Dendritic cell treated with granulocyte-macrophage colony-stimulating factor and Interleukin-4, amounts not matched to agents 40 ng/mL and 50 ng/mL, for 4 days (primary cell): Measurements from ENCODE around the gene STK17A.
"Not testable (repeated sequence)": the region's sequence is repeated elsewhere in the genome, so short reads cannot be mapped to it uniquely, and the experiment has no call there.

Experiments used
- H3K27ac Mint-ChIP-seq: one replicate; pipeline ENCODE4 v1.8.0; 2022; ENCODE audit warnings: mild to moderate bottlenecking, mixed read lengths
- H3K27me3 Mint-ChIP-seq: one replicate; pipeline ENCODE4 v1.8.0; 2022; ENCODE audit warnings: mild to moderate bottlenecking, mixed read lengths
- H3K36me3 Mint-ChIP-seq: one replicate; pipeline ENCODE4 v1.8.0; 2022; ENCODE audit warnings: low read depth, mixed read lengths
- H3K4me1 Mint-ChIP-seq: one replicate; pipeline ENCODE4 v1.8.0; 2022; ENCODE audit warnings: low read depth, mixed read lengths
- H3K4me3 Mint-ChIP-seq: one replicate; pipeline ENCODE4 v1.8.0; 2022; ENCODE audit warnings: mild to moderate bottlenecking, moderate library complexity, mixed read lengths
- H3K9me3 Mint-ChIP-seq: one replicate; pipeline ENCODE4 v1.8.0; 2022; ENCODE audit warnings: mixed read lengths
- intact Hi-C: fragments of 100-400 bp; cut with micrococcal nuclease; formaldehyde crosslinking; loops from one replicate; pipeline ENCODE4 v1.15.0; 2022

Gene STK17A

GRCh38 chr7:43655584-43655983, 72.7 kb downstream of the STK17A start:
- intact Hi-C loops: no loop called here
- H3K27me3 Mint-ChIP-seq: no peaks in the 10 kb centered on the region
- peaks cover 70% of the 10 kb centered on the region for H3K36me3 Mint-ChIP-seq
- peaks cover 30% of the 10 kb centered on the region for H3K4me1 Mint-ChIP-seq
- H3K4me3 Mint-ChIP-seq: no peak overlapping the region
- no peak overlapping the region for H3K27ac Mint-ChIP-seq
- no peaks in the 10 kb centered on the region for H3K9me3 Mint-ChIP-seq

DNA sequence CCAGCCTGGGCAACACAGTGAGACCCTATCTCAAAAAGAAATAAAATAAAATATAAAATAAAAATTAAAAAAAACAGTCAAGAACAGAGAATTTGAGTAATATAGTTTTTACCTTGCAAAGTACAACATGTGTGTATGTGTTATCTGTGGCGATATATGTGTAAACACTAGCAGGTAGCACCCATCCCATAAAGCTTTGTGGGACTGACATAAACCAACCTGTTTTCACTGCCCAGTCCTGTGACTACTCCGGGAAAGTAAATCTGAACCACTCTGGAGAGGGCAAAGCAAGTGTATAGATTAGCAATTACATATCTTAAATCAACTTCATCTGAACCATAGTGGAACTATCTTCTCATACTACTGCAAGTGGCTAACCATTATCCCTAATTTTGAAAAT, 74.1 kb downstream of the STK17A start:
- Mint-ChIP-seq H3K36me3 (peaks cover 56% of the 10 kb centered on the region), H3K27ac (no peak overlapping the region)

DNA sequence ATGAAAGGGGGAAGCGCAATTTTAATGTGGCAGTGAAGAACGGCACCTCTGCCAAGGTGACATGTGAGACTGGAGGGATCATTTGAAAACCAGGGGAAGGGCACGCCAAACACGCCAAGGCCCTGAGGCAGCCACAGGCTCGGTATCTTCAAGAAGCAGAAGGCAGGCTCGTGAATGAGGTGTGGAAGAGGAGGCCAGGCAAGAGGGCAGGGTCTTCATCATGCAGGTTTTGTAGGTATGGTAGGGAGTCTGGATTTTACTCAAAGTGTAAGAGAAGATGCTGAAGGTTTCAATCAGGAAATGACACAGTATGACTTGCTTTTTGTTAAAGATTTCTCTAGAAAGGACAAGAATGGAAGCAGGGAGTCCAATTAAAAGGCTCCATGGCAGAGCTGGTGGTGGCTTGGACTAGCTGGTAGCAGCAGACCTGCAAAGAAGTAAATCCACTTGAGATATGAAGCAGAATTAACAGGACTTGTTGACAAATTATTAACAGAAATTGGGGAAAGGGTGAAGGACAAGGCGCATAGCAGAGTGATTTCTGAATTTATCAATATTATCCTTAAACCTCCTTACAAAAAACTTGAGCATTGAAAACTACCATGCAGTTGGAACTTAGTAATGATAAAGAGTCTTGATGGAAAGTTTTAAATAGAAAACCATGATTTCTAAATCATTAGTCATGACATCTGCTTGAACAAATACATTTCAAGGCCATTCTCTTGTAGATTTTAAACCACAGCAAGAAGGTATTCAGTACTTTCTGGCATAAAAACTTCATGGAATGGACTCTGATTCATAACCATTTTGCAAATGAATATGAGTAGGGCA, 76.0 kb downstream of the STK17A start:
- no peak overlapping the region for H3K27ac Mint-ChIP-seq
- H3K4me3 Mint-ChIP-seq: no peak overlapping the region
- intact Hi-C loops: no loop called here
- peaks cover 17% of the 10 kb centered on the region for H3K4me1 Mint-ChIP-seq
- no peaks in the 10 kb centered on the region for H3K27me3 Mint-ChIP-seq
- peaks cover 56% of the 10 kb centered on the region for H3K36me3 Mint-ChIP-seq
- H3K9me3 Mint-ChIP-seq: no peaks in the 10 kb centered on the region

More for the DNA sequence above, 74.1 kb downstream of the STK17A start:
- no peak overlapping the region for H3K4me3 Mint-ChIP-seq
- intact Hi-C loops: no loop called here
- no peaks in the 10 kb centered on the region for H3K9me3 Mint-ChIP-seq
- no peaks in the 10 kb centered on the region for H3K27me3 Mint-ChIP-seq
- H3K4me1 Mint-ChIP-seq: peaks cover 17% of the 10 kb centered on the region

GRCh38 chr7:43659549-43659896, 76.6 kb downstream of the STK17A start:
- Mint-ChIP-seq H3K36me3 (peaks cover 51% of the 10 kb centered on the region), H3K27ac (no peak overlapping the region), H3K9me3 (no peaks in the 10 kb centered on the region), H3K4me3 (no peak overlapping the region), H3K4me1 (peaks cover 17% of the 10 kb centered on the region), H3K27me3 (no peaks in the 10 kb centered on the region)
- intact Hi-C loops: no loop called here

- intact Hi-C loops: no loop called here
- H3K4me1 Mint-ChIP-seq: peaks cover 17% of the 10 kb centered on the region
- no peak overlapping the region for H3K27ac Mint-ChIP-seq
- no peak overlapping the region for H3K4me3 Mint-ChIP-seq
- H3K9me3 Mint-ChIP-seq: no peaks in the 10 kb centered on the region
- peaks cover 49% of the 10 kb centered on the region for H3K36me3 Mint-ChIP-seq
- H3K27me3 Mint-ChIP-seq: no peaks in the 10 kb centered on the region
These were observed 77.2 kb downstream of the STK17A start for GRCh38 chr7:43660141-43660540.

- intact Hi-C loops: no loop called here
- no peaks in the 10 kb centered on the region for H3K27me3 Mint-ChIP-seq
- no peak overlapping the region for H3K4me3 Mint-ChIP-seq
- peaks cover 6% of the 10 kb centered on the region for H3K9me3 Mint-ChIP-seq
- H3K4me1 Mint-ChIP-seq: peaks cover 14% of the 10 kb centered on the region
- no peak overlapping the region for H3K27ac Mint-ChIP-seq
- peaks cover 24% of the 10 kb centered on the region for H3K36me3 Mint-ChIP-seq
These were observed 81.8 kb downstream of the STK17A start for GRCh38 chr7:43664681-43665080.

GRCh38 chr7:43666938-43667337, 84.0 kb downstream of the STK17A start:
- peaks cover 12% of the 10 kb centered on the region for H3K9me3 Mint-ChIP-seq
- no peak overlapping the region for H3K27ac Mint-ChIP-seq
- peaks cover 7% of the 10 kb centered on the region for H3K4me1 Mint-ChIP-seq
- intact Hi-C loops: no loop called here
- H3K27me3 Mint-ChIP-seq: no peaks in the 10 kb centered on the region
- peaks cover 34% of the 10 kb centered on the region for H3K36me3 Mint-ChIP-seq
- no peak overlapping the region for H3K4me3 Mint-ChIP-seq

GRCh38 chr7:43668035-43668434, 85.1 kb downstream of the STK17A start:
- intact Hi-C loops: no loop called here
- Mint-ChIP-seq H3K27ac (no peak overlapping the region), H3K4me1 (peaks cover 7% of the 10 kb centered on the region), H3K36me3 (peaks cover 41% of the 10 kb centered on the region), H3K4me3 (no peak overlapping the region), H3K9me3 (peaks cover 23% of the 10 kb centered on the region), H3K27me3 (no peaks in the 10 kb centered on the region)

DNA sequence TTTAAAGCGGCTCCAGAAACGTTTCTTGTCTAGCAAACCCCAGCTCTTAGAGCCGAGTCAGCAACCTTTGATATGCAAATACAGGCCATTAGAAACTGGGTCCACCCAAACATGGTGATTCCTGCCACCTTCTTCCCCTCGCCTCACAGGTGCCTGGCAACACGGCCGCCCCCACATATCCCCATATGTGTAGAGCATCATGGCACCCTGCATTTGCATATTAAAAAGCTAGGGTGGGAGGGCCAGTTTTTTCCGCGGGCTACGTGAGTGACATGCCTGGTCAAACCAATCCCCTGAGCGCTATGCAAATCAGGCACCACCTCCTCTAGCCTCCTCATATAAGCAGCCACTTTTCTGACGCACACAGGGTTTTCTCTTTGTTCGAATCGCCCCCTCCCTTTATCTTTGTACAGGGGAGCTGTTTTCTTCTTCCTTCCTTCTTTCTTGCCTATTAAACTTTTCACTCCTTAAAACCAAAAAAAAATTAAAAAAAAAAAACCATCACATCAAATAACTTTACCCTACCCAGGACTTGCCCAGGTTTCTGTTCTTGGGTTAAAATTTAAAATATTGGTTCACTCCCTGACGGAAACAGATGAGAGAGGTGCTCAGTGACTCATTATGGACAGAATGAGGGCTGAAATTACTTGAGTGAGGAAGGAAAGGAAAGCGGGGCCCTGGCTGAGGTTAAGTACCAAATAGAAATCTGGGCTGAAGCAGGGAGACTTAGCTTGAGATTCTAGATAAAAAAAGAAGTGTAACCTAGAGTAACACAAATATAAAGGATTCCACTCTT, 86.6 kb downstream of the STK17A start:
- no peak overlapping the region for H3K27ac Mint-ChIP-seq
- H3K4me3 Mint-ChIP-seq: no peak overlapping the region
- intact Hi-C loops: no loop called here
- H3K9me3 Mint-ChIP-seq: peaks cover 30% of the 10 kb centered on the region
- H3K4me1 Mint-ChIP-seq: peaks cover 7% of the 10 kb centered on the region
- H3K27me3 Mint-ChIP-seq: no peaks in the 10 kb centered on the region
- H3K36me3 Mint-ChIP-seq: peaks cover 34% of the 10 kb centered on the region

GRCh38 chr7:43671521-43671920, 88.6 kb downstream of the STK17A start:
- H3K36me3 Mint-ChIP-seq: peaks cover 28% of the 10 kb centered on the region
- no peaks in the 10 kb centered on the region for H3K27me3 Mint-ChIP-seq
- no peak overlapping the region for H3K27ac Mint-ChIP-seq
- intact Hi-C loops: no loop called here
- H3K9me3 Mint-ChIP-seq: peaks cover 30% of the 10 kb centered on the region
- H3K4me1 Mint-ChIP-seq: peaks cover 7% of the 10 kb centered on the region
- H3K4me3 Mint-ChIP-seq: no peak overlapping the region

- H3K27ac Mint-ChIP-seq, H3K4me1 Mint-ChIP-seq, H3K4me3 Mint-ChIP-seq, H3K27me3 Mint-ChIP-seq, intact Hi-C loops: not testable (repeated sequence)
- peaks cover 28% of the 10 kb centered on the region for H3K36me3 Mint-ChIP-seq
- peaks cover 30% of the 10 kb centered on the region for H3K9me3 Mint-ChIP-seq
These were observed 90.5 kb downstream of the STK17A start for GRCh38 chr7:43673243-43673976.

GRCh38 chr7:43674559-43675436, 91.9 kb downstream of the STK17A start:
- intact Hi-C loops: no loop called here
- peaks cover 22% of the 10 kb centered on the region for H3K9me3 Mint-ChIP-seq
- peaks cover 7% of the 10 kb centered on the region for H3K4me1 Mint-ChIP-seq
- no peaks in the 10 kb centered on the region for H3K27me3 Mint-ChIP-seq
- no peak overlapping the region for H3K27ac Mint-ChIP-seq
- H3K36me3 Mint-ChIP-seq: peaks cover 22% of the 10 kb centered on the region
- no peak overlapping the region for H3K4me3 Mint-ChIP-seq
